ENCODE measurements around the gene FAM171A1.
A peak's percentile ranks its signal among the peaks of the same experiment; 100 is the strongest.
"Not testable (repeated sequence)": the region's sequence is repeated elsewhere in the genome, so short reads cannot be mapped to it uniquely, and the experiment has no call there.

The FAM171A1 gene

GRCh38 chr10:15237351-15237750, 133.7 kb downstream of the FAM171A1 start:
- no peak for DNase-seq

- no peak for DNase-seq
These were observed 134.7 kb downstream of the FAM171A1 start for GRCh38 chr10:15236340-15236739.

- DNase-seq, result no peak
These were observed 138.8 kb downstream of the FAM171A1 start for GRCh38 chr10:15232279-15232678.

GRCh38 chr10:15231426-15231825, 139.7 kb downstream of the FAM171A1 start:
- no peak for DNase-seq

GRCh38 chr10:15230257-15230656, 140.8 kb downstream of the FAM171A1 start:
- DNase-seq, result no peak

- DNase-seq, result no peak
These were observed 141.8 kb downstream of the FAM171A1 start for GRCh38 chr10:15229268-15229667.

- DNase-seq, result no peak
These were observed 142.7 kb downstream of the FAM171A1 start for GRCh38 chr10:15228426-15228825.

GRCh38 chr10:15227611-15228372, 143.3 kb downstream of the FAM171A1 start:
- DNase-seq, result no peak

- no peak for DNase-seq
These were observed 145.6 kb downstream of the FAM171A1 start for GRCh38 chr10:15225511-15225910.

- DNase-seq, result no peak
These were observed 146.1 kb downstream of the FAM171A1 start for GRCh38 chr10:15224948-15225347.

GRCh38 chr10:15223174-15223573, 147.9 kb downstream of the FAM171A1 start:
- DNase-seq, result no peak

- no peak for DNase-seq
These were observed 148.6 kb downstream of the FAM171A1 start for GRCh38 chr10:15222511-15222910.

- DNase-seq, result no peak
These were observed 150.6 kb downstream of the FAM171A1 start for GRCh38 chr10:15220445-15220844.

- DNase-seq, result no peak
These were observed 154.4 kb downstream of the FAM171A1 start for GRCh38 chr10:15216700-15217099.

GRCh38 chr10:15214237-15214636, 156.9 kb downstream of the FAM171A1 start:
- DNase-seq, result no peak

- no peak for DNase-seq
These were observed 157.6 kb downstream of the FAM171A1 start for GRCh38 chr10:15213461-15213861.

GRCh38 chr10:15211464-15211979, 159.6 kb downstream of the FAM171A1 start:
- no peak for DNase-seq

GRCh38 chr10:15210521-15210920, 160.6 kb downstream of the FAM171A1 start:
- DNase-seq, result no peak

GRCh38 chr10:15209827-15210509, 161.1 kb downstream of the FAM171A1 start:
- peak; percentile 85 for DNase-seq

GRCh38 chr10:15208221-15208620, 162.9 kb downstream of the FAM171A1 start:
- no peak for DNase-seq

- not testable (repeated sequence) for DNase-seq
These were observed 163.7 kb downstream of the FAM171A1 start for GRCh38 chr10:15207410-15207809.

- no peak for DNase-seq
These were observed 168.4 kb downstream of the FAM171A1 start for GRCh38 chr10:15202639-15203038.

GRCh38 chr10:15202301-15202621, 168.8 kb downstream of the FAM171A1 start:
- DNase-seq, result not testable (repeated sequence)

- no peak for DNase-seq
These were observed 169.3 kb downstream of the FAM171A1 start for GRCh38 chr10:15201589-15202300.
